K562 (cell line): ENCODE measurements around the gene TSSK6. TPM values are rescaled to one million over a fixed set of nuclear protein-coding genes. Genes with fewer than 3 reads are reported as not detected.

Experiments
- ATAC-seq: fragments of 200-7000 bp; cut with Tn5 transposase; 3 replicates; pipeline ENCODE4 v1.9.1; 2020; ENCODE audit warnings: moderate library complexity
- BruUV-seq: library from RNA; stranded (reverse); fragments of 400-500 nt; replicated peaks from 2 replicates; lab custom pipeline; 2021; lab: Mats Ljungman, UMichigan
- CTCF ChIA-PET: fragments of 300-600 bp; formaldehyde crosslinking; extraction: SDS; loops from one replicate; lab custom pipeline; 2021; ENCODE audit warnings: low intra/inter-chr PET ratio; lab: Yijun Ruan, JAX
- POLR2A ChIA-PET: fragments of 300-600, 350-650 bp; sonication (Branson Sonifier 250); formaldehyde crosslinking; extraction: SDS; loops from one replicate; lab custom pipeline; 2021; ENCODE audit warnings: antibody characterized with exemption, inconsistent platforms; lab: Yijun Ruan, JAX
- DNase-seq, 4 experiments: peaks; one replicate each; pipeline versions ENCODE4 v3.0.0 to v3.0.0-alpha.2; 2011 to 2018; ENCODE audit warnings: low spot score in 3 of 4, mixed read lengths in 3 of 4; ENCODE audit errors: extremely low read depth in 1 of 4
- FAIRE-seq: peaks from 2 replicates; lab custom pipeline; 2011; peaks lifted over from hg19 to GRCh38; lab: Jason Lieb, UNC
- H2AFZ ChIP-seq: 2 replicates; pipeline ENCODE4 v1.6.0; 2011; ENCODE audit warnings: low read depth, low read length, control low read depth, inconsistent platforms
- H3K27ac ChIP-seq: fragments of 200-600 bp; 3 replicates; pipeline ENCODE4 v1.8.0; 2011; ENCODE audit warnings: low read depth, mild to moderate bottlenecking, control low read depth, inconsistent platforms, low read length, moderate library complexity, mixed read lengths; ENCODE audit errors: extremely low read depth
- H3K27me3 ChIP-seq, 2 experiments: fragments of 300-600 bp in 1 of 2; 2 replicates in 1 of 2; 3 replicates in 1 of 2; pipeline versions ENCODE4 v1.6.0 to v1.8.0; 2011; ENCODE audit warnings: inconsistent platforms in 2 of 2, low read length in 2 of 2, mild to moderate bottlenecking in 1 of 2, mixed read lengths in 1 of 2, moderate library complexity in 1 of 2; ENCODE audit not compliant: control insufficient read depth in 2 of 2, insufficient read depth in 2 of 2
- H3K36me3 ChIP-seq: fragments of 300-600 bp; 3 replicates; pipeline ENCODE4 v1.8.0; 2011; ENCODE audit warnings: mild to moderate bottlenecking, low read length, inconsistent platforms; ENCODE audit not compliant: control insufficient read depth, insufficient read depth
- H3K4me1 ChIP-seq, 2 experiments: fragments of 200-600 bp in 1 of 2; replicated peaks in 1 of 2; 2 replicates in 1 of 2; 3 replicates in 1 of 2; pipeline versions ENCODE4 v1.5.1 to v1.8.0; 2011; ENCODE audit warnings: inconsistent platforms in 2 of 2, low read length in 2 of 2, mild to moderate bottlenecking in 1 of 2, mixed read lengths in 1 of 2, moderate library complexity in 1 of 2; ENCODE audit not compliant: control insufficient read depth in 2 of 2, insufficient read depth in 2 of 2
- H3K4me2 ChIP-seq: 2 replicates; pipeline ENCODE4 v1.6.1; 2011; ENCODE audit warnings: low read length, control low read depth, inconsistent platforms, mixed read lengths; ENCODE audit not compliant: insufficient read depth
- H3K4me3 ChIP-seq: fragments of 200-600 bp; sonication (generic), shearing (Covaris generic); 2 replicates; pipeline ENCODE4 v1.5.1; 2016; ENCODE audit warnings: control low read depth, inconsistent platforms
- H3K79me2 ChIP-seq: fragments of 200-600 bp; 3 replicates; pipeline ENCODE4 v1.8.0; 2011; ENCODE audit warnings: low read length, inconsistent platforms; ENCODE audit not compliant: control insufficient read depth, insufficient read depth
- H3K9ac ChIP-seq, 2 experiments: 2 replicates each; pipeline versions ENCODE4 v1.6.0 to v1.6.1; 2011; ENCODE audit warnings: low read depth in 2 of 2, low read length in 2 of 2, control low read depth in 1 of 2, inconsistent platforms in 1 of 2, mild to moderate bottlenecking in 1 of 2, mixed read lengths in 1 of 2; ENCODE audit not compliant: insufficient read depth in 1 of 2
- H3K9me1 ChIP-seq: one replicate; pipeline ENCODE4 v1.6.0; 2011; ENCODE audit warnings: inconsistent platforms, mild to moderate bottlenecking, low read length, moderate library complexity; ENCODE audit not compliant: control insufficient read depth, insufficient read depth
- H3K9me3 ChIP-seq: replicated peaks from 2 replicates; pipeline ENCODE4 v1.5.1; 2011; ENCODE audit warnings: low read depth, low read length, inconsistent platforms; ENCODE audit not compliant: control insufficient read depth, insufficient read depth
- H4K20me1 ChIP-seq: replicated peaks from 2 replicates; pipeline ENCODE4 v1.6.1; 2011; ENCODE audit warnings: low read length, inconsistent platforms, mixed read lengths; ENCODE audit not compliant: control insufficient read depth, insufficient read depth
- EHMT2 ChIP-seq: fragments of 450-650 bp; IDR thresholded peaks from 2 replicates; pipeline ENCODE4 v1.6.1; 2018; ENCODE audit warnings: antibody characterized with exemption
- POLR2G ChIP-seq: fragments of 200-400 bp; formaldehyde crosslinking; IDR thresholded peaks from 2 replicates; pipeline ENCODE4 v1.6.1; 2017; ENCODE audit warnings: low read depth, mild to moderate bottlenecking, antibody characterized with exemption, low read length, moderate library complexity
- RBM22 ChIP-seq: fragments of 200-400 bp; formaldehyde crosslinking; IDR thresholded peaks from 2 replicates; pipeline ENCODE4 v1.6.1; 2018; ENCODE audit warnings: low read length, low read depth; ENCODE audit not compliant: poor library complexity, severe bottlenecking
- SP1 ChIP-seq: sonication (generic); formaldehyde crosslinking; IDR thresholded peaks from 2 replicates; pipeline ENCODE4 v1.8.1; 2022; ENCODE audit warnings: mild to moderate bottlenecking, missing genetic modification reagents
- THRB ChIP-seq: fragments of 450-650 bp; formaldehyde crosslinking; conservative IDR thresholded peaks from 2 replicates; pipeline ENCODE4 v1.4.0; 2022; ENCODE audit warnings: mild to moderate bottlenecking, missing genetic modification characterization
- WGBS: fragments of 100-300 bp; shearing (Covaris generic); methylation state at CpG from one replicate; pipeline ENCODE4 v1.1.6; 2016; ENCODE audit warnings: low coverage, mixed read lengths; ENCODE audit not compliant: insufficient coverage; ENCODE audit errors: missing lambda C conversion rate; 5-methylcytosine and 5-hydroxymethylcytosine counted together
- in situ Hi-C: fragments of 300-500 bp; cut with MboI; formaldehyde crosslinking; loops from 4 replicates; pipeline ENCODE4 v1.15.0; 2018; ENCODE audit warnings: inconsistent platforms, mixed read lengths
- intact Hi-C: fragments of 100-400 bp; cut with micrococcal nuclease; formaldehyde crosslinking; loops from 2 replicates; pipeline ENCODE4 v1.14.2; 2022
- polyA plus RNA-seq, 8 experiments: library from polyadenylated mRNA; depleted of rRNA in 4 of 8; stranded (reverse) in 5 of 8; unstranded in 3 of 8; fragments of >200 nt; fragmentation: Nextera tagmentation in 2 of 8; fragmentation: Illumina TruSeq in 1 of 8; extraction: Ambion mirVana in 2 of 8; extraction: Trizol in 1 of 8; gene quantifications; 2 replicates each; pipeline versions ENCODE4 v1.2.1 to v1.2.3, GENCODE V29; 2011 to 2014; ENCODE audit warnings: inconsistent platforms in 1 of 8, missing spikeins in 1 of 8
- total RNA-seq, 7 experiments: library from RNA; depleted of rRNA in 6 of 7; stranded (reverse); fragments of >200 nt in 6 of 7; fragmentation: Illumina TruSeq in 2 of 7; extraction: Trizol in 2 of 7; gene quantifications; 2 replicates each; pipeline versions ENCODE4 v1.2.1 to v1.2.3, GENCODE V29; 2011 to 2021; ENCODE audit warnings: low replicate concordance in 1 of 7

TSSK6 gene
- total and polyA plus RNA-seq, 9 of the 15 experiments (the other 6 are each of a cell fraction or from before 2014, with no cell fraction given): 0.21 to 2.6 (median 1.5) TPM; not detected in 3

DNA sequence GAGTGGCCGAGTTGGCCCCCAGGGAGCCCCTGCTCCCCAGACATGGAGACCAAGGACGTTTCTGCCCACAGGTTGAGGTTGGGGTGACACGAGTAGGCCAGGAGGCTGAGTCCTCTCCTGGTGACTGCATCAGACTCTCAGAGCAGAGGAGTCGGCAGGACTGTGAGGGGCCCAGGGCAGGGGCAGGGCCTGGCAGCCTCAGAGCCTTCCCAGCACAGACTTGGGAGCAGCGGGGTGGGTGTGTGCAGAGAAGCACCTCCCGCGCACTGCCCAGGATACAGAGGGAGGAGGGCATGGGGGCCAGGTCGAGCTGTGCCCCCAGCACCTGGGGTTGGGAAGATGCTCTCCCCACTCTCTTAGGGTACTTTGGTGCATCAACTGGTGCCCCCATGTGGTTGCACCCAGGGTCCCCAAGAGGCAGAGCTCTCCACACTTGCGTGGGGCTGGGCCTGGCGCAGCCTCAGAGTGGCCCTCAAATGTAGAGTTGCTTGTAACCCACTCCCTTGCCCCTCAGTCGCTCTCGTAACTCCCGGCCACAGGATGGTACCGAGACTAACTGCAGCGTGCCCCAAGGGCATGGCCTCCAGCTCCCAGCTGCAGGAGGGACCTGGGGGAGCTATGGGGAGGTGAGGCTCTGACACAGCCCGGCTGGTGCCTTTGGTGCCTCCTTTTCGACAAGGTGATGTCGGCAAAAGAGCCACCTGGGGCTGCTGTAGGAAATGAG lies 15.9 kb downstream of the TSSK6 start:
- in situ Hi-C loops (no loop called here), intact Hi-C loops (no loop called here)
- 89% methylated on average over 15 of the region's 18 CpGs for WGBS
- FAIRE-seq: no peak
- H3K4me3 ChIP-seq: no peak overlapping the region
- H3K27me3 ChIP-seq: no peaks in the 10 kb centered on the region
- H4K20me1 ChIP-seq: 0 out of 2 replicates have a peak, but pooled peaks cover 6% of the 10 kb centered on the region
- no peak overlapping the region for H3K9ac ChIP-seq
- DNase-seq: no peak
- H3K36me3 ChIP-seq: peaks cover 98% of the 10 kb centered on the region
- H3K9me3 ChIP-seq: no peaks in the 10 kb centered on the region
- ChIA-PET POLR2A (interaction anchor here (0.6 kb wide), 1 partner anchor 48 kb away, joined by 3 read pairs; no protein-coding TSS in a partner anchor), CTCF (no interaction called here)
- peaks cover 11% of the 10 kb centered on the region; the same call in 2 of the 3 replicates for H3K79me2 ChIP-seq
- H3K4me1 ChIP-seq: peaks cover 0 to 21% of the 10 kb centered on the region in 2 experiments; a peak in 2 of 5 replicates
- no peaks in the 10 kb centered on the region for H3K9me1 ChIP-seq
- H3K4me2 ChIP-seq: no peak overlapping the region
- ATAC-seq: no peak
- H3K27ac ChIP-seq: no peak overlapping the region
- no TSS peak for BruUV-seq
- TF ChIP-seq EHMT2 (no peak), SP1 (CRISPR knock-in tag) (no peak), POLR2G (peak; percentile 56; the same call in 1 of the 2 replicates), RBM22 (peak; percentile 67), THRB (CRISPR knock-in tag) (no peak)
- no peak overlapping the region for H2AFZ ChIP-seq
